PC-3 (cell line): ENCODE data around the gene TYROBP.

Experiments
- EZH2phosphoT487 ChIP-seq: fragments of 300-600 bp; sonication (generic); IDR thresholded peaks from 2 replicates; pipeline ENCODE4 v1.6.1; 2018; ENCODE audit warnings: mild to moderate bottlenecking, antibody characterized with exemption, low read length, borderline replicate concordance
- TF ChIP-seq, protein P1 (sequence below): fragments of 300-600 bp; sonication (generic); conservative IDR thresholded peaks from 2 replicates; pipeline ENCODE4 v1.5.1; 2017; ENCODE audit warnings: antibody characterized with exemption, low read depth, mild to moderate bottlenecking, low read length

DNA sequence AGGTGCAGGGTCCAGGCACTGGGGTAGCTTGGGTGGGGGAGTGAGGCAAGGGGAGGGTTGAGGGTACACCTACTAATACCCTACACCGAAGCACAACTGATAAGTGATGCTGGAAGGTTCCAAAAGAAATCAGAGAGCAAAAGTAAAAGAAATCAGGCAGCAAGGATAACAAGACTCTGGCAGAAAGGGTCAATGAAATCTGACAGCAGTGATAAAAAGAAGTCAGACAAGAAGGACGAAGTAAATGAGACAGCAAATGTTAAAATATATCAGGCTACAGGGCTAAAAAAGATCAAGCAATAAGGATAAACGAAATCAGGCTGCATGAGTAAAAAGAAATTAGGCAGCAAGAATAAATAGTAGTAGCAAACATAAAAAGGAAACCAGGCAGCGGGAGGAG lies 32.7 kb upstream of the TYROBP start:
- TF ChIP-seq EZH2phosphoT487 = no peak
- TF ChIP-seq, protein P1, sequence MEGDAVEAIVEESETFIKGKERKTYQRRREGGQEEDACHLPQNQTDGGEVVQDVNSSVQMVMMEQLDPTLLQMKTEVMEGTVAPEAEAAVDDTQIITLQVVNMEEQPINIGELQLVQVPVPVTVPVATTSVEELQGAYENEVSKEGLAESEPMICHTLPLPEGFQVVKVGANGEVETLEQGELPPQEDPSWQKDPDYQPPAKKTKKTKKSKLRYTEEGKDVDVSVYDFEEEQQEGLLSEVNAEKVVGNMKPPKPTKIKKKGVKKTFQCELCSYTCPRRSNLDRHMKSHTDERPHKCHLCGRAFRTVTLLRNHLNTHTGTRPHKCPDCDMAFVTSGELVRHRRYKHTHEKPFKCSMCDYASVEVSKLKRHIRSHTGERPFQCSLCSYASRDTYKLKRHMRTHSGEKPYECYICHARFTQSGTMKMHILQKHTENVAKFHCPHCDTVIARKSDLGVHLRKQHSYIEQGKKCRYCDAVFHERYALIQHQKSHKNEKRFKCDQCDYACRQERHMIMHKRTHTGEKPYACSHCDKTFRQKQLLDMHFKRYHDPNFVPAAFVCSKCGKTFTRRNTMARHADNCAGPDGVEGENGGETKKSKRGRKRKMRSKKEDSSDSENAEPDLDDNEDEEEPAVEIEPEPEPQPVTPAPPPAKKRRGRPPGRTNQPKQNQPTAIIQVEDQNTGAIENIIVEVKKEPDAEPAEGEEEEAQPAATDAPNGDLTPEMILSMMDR = no peak
